ENCODE measurements around the gene CHST8.

The CHST8 gene

GRCh38 chr19:33640773-33641172, 19.0 kb downstream of the CHST8 start:
- no peak overlapping the region for H3K9ac ChIP-seq (ENCODE audit: low read depth, low read length, poor library complexity, severe bottlenecking)
- no peak overlapping the region for H2AFZ ChIP-seq (ENCODE audit: low read length)
- no peaks in the 10 kb centered on the region for H3K4me1 ChIP-seq (ENCODE audit: insufficient read depth, low read length, poor library complexity, severe bottlenecking)
- H3K4me3 ChIP-seq (ENCODE audit: low read length, poor library complexity, severe bottlenecking), result no peak overlapping the region
- TF ChIP-seq CTCF (conservative IDR thresholded peaks at IDR 0.05; ENCODE audit: low read length) (no peak), EZH2phosphoT487 (IDR thresholded peaks at IDR 0.05; ENCODE audit: borderline replicate concordance) (no peak)
- H3K27me3 ChIP-seq (ENCODE audit: insufficient read depth, low read length, poor library complexity, severe bottlenecking), result no peaks in the 10 kb centered on the region
- H3K4me2 ChIP-seq (ENCODE audit: low read depth, low read length, poor library complexity, severe bottlenecking), result no peak overlapping the region
- H3K79me2 ChIP-seq (ENCODE audit: insufficient read depth, low read length), result no peaks in the 10 kb centered on the region
- no peaks in the 10 kb centered on the region for H3F3A ChIP-seq (ENCODE audit: low read depth)
- H4K20me1 ChIP-seq (ENCODE audit: insufficient read depth, low read length, poor library complexity, severe bottlenecking), result no peaks in the 10 kb centered on the region
- no peaks in the 10 kb centered on the region for H3K9me3 ChIP-seq (ENCODE audit: insufficient read depth, low read depth, low read length)
- no peaks in the 10 kb centered on the region for H3K9me2 ChIP-seq (replicated peaks; ENCODE audit: low read depth, low read length)
- no peaks in the 10 kb centered on the region for H3K36me3 ChIP-seq (ENCODE audit: insufficient read depth, low read length)

GRCh38 chr19:33641261-33641660, 19.5 kb downstream of the CHST8 start:
- no peaks in the 10 kb centered on the region for H3K9me2 ChIP-seq (replicated peaks; ENCODE audit: low read depth, low read length)
- H3K36me3 ChIP-seq (ENCODE audit: insufficient read depth, low read length), result no peaks in the 10 kb centered on the region
- no peak overlapping the region for H2AFZ ChIP-seq (ENCODE audit: low read length)
- no peaks in the 10 kb centered on the region for H4K20me1 ChIP-seq (ENCODE audit: insufficient read depth, low read length, poor library complexity, severe bottlenecking)
- H3F3A ChIP-seq (ENCODE audit: low read depth), result no peaks in the 10 kb centered on the region
- no peaks in the 10 kb centered on the region for H3K9me3 ChIP-seq (ENCODE audit: insufficient read depth, low read depth, low read length)
- no peaks in the 10 kb centered on the region for H3K4me1 ChIP-seq (ENCODE audit: insufficient read depth, low read length, poor library complexity, severe bottlenecking)
- H3K9ac ChIP-seq (ENCODE audit: low read depth, low read length, poor library complexity, severe bottlenecking), result no peak overlapping the region
- H3K4me2 ChIP-seq (ENCODE audit: low read depth, low read length, poor library complexity, severe bottlenecking), result no peak overlapping the region
- no peak for TF ChIP-seq EZH2phosphoT487 (IDR thresholded peaks at IDR 0.05; ENCODE audit: borderline replicate concordance)
- TF ChIP-seq CTCF (conservative IDR thresholded peaks at IDR 0.05; ENCODE audit: low read length), result no peak
- no peaks in the 10 kb centered on the region for H3K27me3 ChIP-seq (ENCODE audit: insufficient read depth, low read length, poor library complexity, severe bottlenecking)
- H3K4me3 ChIP-seq (ENCODE audit: low read length, poor library complexity, severe bottlenecking), result no peak overlapping the region
- no peaks in the 10 kb centered on the region for H3K79me2 ChIP-seq (ENCODE audit: insufficient read depth, low read length)

GRCh38 chr19:33641956-33642498, 20.3 kb downstream of the CHST8 start:
- H3K36me3 ChIP-seq (ENCODE audit: insufficient read depth, low read length), result no peaks in the 10 kb centered on the region
- no peaks in the 10 kb centered on the region for H4K20me1 ChIP-seq (ENCODE audit: insufficient read depth, low read length, poor library complexity, severe bottlenecking)
- H3K4me3 ChIP-seq (ENCODE audit: low read length, poor library complexity, severe bottlenecking), result no peak overlapping the region
- no peak overlapping the region for H2AFZ ChIP-seq (ENCODE audit: low read length)
- H3F3A ChIP-seq (ENCODE audit: low read depth), result no peaks in the 10 kb centered on the region
- no peaks in the 10 kb centered on the region for H3K27me3 ChIP-seq (ENCODE audit: insufficient read depth, low read length, poor library complexity, severe bottlenecking)
- no peaks in the 10 kb centered on the region for H3K9me2 ChIP-seq (replicated peaks; ENCODE audit: low read depth, low read length)
- no peak overlapping the region for H3K4me2 ChIP-seq (ENCODE audit: low read depth, low read length, poor library complexity, severe bottlenecking)
- no peaks in the 10 kb centered on the region for H3K9me3 ChIP-seq (ENCODE audit: insufficient read depth, low read depth, low read length)
- TF ChIP-seq EZH2phosphoT487 (IDR thresholded peaks at IDR 0.05; ENCODE audit: borderline replicate concordance), result no peak
- TF ChIP-seq CTCF (conservative IDR thresholded peaks at IDR 0.05; ENCODE audit: low read length), result no peak
- no peak overlapping the region for H3K9ac ChIP-seq (ENCODE audit: low read depth, low read length, poor library complexity, severe bottlenecking)
- no peaks in the 10 kb centered on the region for H3K79me2 ChIP-seq (ENCODE audit: insufficient read depth, low read length)
- H3K4me1 ChIP-seq (ENCODE audit: insufficient read depth, low read length, poor library complexity, severe bottlenecking), result no peaks in the 10 kb centered on the region

Measured in Loucy (cell line).